GM19238 (cell line): ENCODE measurements around the gene CLN3.
A peak's percentile ranks its signal among the peaks of the same experiment; 100 is the strongest.
"Not testable (repeated sequence)": the region's sequence is repeated elsewhere in the genome, so short reads cannot be mapped to it uniquely, and the experiment has no call there.

Source experiments
- DNase-seq: peaks from one replicate; pipeline ENCODE4 v3.0.0; 2011; ENCODE audit warnings: low spot score; ENCODE audit not compliant: insufficient read length

Gene CLN3

GRCh38 chr16:28491970-28492474 is at the start of gene CLN3:
Gene CLN3 (minus strand): TSS chr16:28492074. CDS start chr16:28491759, 315 bp downstream.
- DNase-seq: peak; percentile 91

- DNase-seq: no peak
These were observed 48.5 kb upstream of the CLN3 start for GRCh38 chr16:28540346-28540745.

GRCh38 chr16:28538733-28539596 is 47.1 kb upstream of the CLN3 start, which contains the start of gene NUPR1:
Gene NUPR1 (minus strand): TSS chr16:28538974. CDS start chr16:28538907, 67 bp downstream.
- DNase-seq: no peak

- DNase-seq: no peak
These were observed 46.3 kb upstream of the CLN3 start for GRCh38 chr16:28537964-28538732.

- no peak for DNase-seq
These were observed 45.2 kb upstream of the CLN3 start for GRCh38 chr16:28537076-28537475.

- DNase-seq: no peak
These were observed 42.9 kb upstream of the CLN3 start for GRCh38 chr16:28534542-28535373.

GRCh38 chr16:28532940-28533647 is 41.2 kb upstream of the CLN3 start:
- DNase-seq: no peak

- no peak for DNase-seq
These were observed 40.2 kb upstream of the CLN3 start for GRCh38 chr16:28531777-28532744.

GRCh38 chr16:28529124-28529523 is 37.2 kb upstream of the CLN3 start:
- no peak for DNase-seq

- no peak for DNase-seq
These were observed 36.6 kb upstream of the CLN3 start for GRCh38 chr16:28528463-28528867.

- no peak for DNase-seq
These were observed 36.1 kb upstream of the CLN3 start for GRCh38 chr16:28527985-28528384.

- DNase-seq: not testable (repeated sequence)
These were observed 35.4 kb upstream of the CLN3 start for GRCh38 chr16:28527100-28527785.

- DNase-seq: no peak
These were observed 34.6 kb upstream of the CLN3 start for GRCh38 chr16:28526201-28527099.

- DNase-seq: no peak
These were observed 32.9 kb upstream of the CLN3 start for GRCh38 chr16:28524681-28525171.

- DNase-seq: no peak
These were observed 30.9 kb upstream of the CLN3 start for GRCh38 chr16:28522792-28523191.

- no peak for DNase-seq
These were observed 29.6 kb upstream of the CLN3 start for GRCh38 chr16:28521436-28521835.

GRCh38 chr16:28520672-28521071 is 28.8 kb upstream of the CLN3 start:
- no peak for DNase-seq

GRCh38 chr16:28514246-28514645 is 22.4 kb upstream of the CLN3 start:
- no peak for DNase-seq
